ENCODE data around the gene HERC3.

The HERC3 gene

DNA sequence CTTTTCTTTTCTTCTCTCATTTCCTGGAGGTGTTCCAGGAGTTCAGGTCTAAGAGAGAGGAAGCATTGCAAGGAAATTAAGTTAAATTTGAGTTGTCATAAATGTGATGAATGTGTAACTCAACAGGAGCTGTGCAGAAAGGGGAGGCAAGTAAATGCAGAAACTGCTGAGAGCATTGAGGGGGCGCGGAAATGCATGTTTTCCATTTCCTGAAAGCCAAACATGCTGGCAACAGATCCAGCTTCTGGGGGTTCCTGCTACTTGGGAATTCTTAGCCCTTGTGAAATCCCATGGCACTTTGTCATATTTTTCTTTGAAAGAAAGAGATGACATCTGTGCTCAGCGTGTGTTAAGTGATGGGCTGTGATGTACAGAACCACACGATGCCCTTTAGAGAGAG is 139.1 kb downstream of the HERC3 start:
- TF ChIP-seq, protein P1, sequence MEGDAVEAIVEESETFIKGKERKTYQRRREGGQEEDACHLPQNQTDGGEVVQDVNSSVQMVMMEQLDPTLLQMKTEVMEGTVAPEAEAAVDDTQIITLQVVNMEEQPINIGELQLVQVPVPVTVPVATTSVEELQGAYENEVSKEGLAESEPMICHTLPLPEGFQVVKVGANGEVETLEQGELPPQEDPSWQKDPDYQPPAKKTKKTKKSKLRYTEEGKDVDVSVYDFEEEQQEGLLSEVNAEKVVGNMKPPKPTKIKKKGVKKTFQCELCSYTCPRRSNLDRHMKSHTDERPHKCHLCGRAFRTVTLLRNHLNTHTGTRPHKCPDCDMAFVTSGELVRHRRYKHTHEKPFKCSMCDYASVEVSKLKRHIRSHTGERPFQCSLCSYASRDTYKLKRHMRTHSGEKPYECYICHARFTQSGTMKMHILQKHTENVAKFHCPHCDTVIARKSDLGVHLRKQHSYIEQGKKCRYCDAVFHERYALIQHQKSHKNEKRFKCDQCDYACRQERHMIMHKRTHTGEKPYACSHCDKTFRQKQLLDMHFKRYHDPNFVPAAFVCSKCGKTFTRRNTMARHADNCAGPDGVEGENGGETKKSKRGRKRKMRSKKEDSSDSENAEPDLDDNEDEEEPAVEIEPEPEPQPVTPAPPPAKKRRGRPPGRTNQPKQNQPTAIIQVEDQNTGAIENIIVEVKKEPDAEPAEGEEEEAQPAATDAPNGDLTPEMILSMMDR (conservative IDR thresholded peaks at IDR 0.05; ENCODE audit: low read depth) = no peak
- DNase-seq (ENCODE audit: low spot score) = no peak
- ChIA-PET POLR2A (ENCODE audit: low non-redundant PET) (no interaction called here), CTCF (no interaction called here)
- no peak overlapping the region for H3K27ac ChIP-seq

DNA sequence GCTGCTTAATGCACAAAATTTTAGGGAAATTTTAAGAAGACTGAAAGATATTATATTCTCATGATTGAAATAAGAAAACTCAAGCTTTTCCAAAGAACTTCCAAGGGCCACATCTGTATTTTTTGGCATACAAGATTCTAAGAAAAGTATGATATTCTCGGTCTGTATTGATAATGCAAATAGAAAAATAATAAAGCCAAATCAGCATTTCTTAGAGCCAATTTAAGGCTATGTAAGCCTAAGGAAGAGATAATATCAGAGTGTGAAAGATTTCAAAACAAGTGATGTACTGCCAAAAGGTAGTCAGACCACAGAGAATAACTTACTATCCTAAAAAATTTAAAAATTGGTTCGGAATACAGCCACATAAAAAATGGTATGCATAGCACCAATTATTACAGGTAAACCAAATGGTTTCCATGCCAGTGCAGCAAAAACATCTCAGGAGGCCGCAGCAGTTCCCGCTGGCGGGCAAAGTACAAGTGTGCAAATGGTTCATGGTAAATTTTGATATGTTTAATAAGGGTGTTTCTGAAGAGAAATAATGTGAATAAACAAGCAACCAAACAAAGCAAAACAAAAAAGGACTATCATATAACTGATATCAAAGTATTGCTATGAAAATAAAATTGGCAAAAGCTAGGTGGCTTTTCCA is 140.6 kb downstream of the HERC3 start:
- CTCF ChIA-PET = interaction anchor here (0.7 kb wide), 1 partner anchor 84 kb away, joined by 4 read pairs; no protein-coding TSS in a partner anchor
- TF ChIP-seq, protein P1 (conservative IDR thresholded peaks at IDR 0.05; ENCODE audit: low read depth) = no peak
- POLR2A ChIA-PET (ENCODE audit: low non-redundant PET) = no interaction called here
- DNase-seq (ENCODE audit: low spot score) = no peak
- no peak overlapping the region for H3K27ac ChIP-seq

- DNase-seq (ENCODE audit: low spot score) = no peak
- TF ChIP-seq, protein P1 (conservative IDR thresholded peaks at IDR 0.05; ENCODE audit: low read depth) = no peak
- ChIA-PET CTCF (no interaction called here), POLR2A (ENCODE audit: low non-redundant PET) (no interaction called here)
- H3K27ac ChIP-seq = no peak overlapping the region
Measured at GRCh38 chr4:88734403-88734949, 142.2 kb downstream of the HERC3 start.

DNA sequence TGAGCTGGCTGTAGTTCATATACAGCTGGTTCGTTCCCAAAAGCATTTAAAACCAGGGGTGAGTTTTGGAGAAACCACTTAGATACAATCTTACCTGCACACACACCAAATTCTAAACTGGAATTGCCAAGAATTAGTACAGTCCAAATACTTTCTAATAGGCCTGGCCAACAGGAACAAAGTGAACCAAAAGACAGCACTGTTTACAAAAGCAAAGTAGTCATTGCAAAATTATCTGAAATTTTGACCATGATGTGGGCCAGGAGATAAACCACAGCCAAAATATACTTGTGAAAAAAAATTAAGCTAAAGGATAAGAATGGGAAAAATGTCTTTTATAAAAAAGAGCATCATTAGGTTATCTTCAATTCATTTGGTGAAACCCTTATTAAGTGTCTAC is 143.3 kb downstream of the HERC3 start:
- H3K27ac ChIP-seq = no peak overlapping the region
- TF ChIP-seq, protein P1 (conservative IDR thresholded peaks at IDR 0.05; ENCODE audit: low read depth) = no peak
- ChIA-PET POLR2A (ENCODE audit: low non-redundant PET) (no interaction called here), CTCF (interaction anchor here (0.5 kb wide), 1 partner anchor 376 kb away, joined by 4 read pairs; no protein-coding TSS in a partner anchor)
- no peak for DNase-seq (ENCODE audit: low spot score)

DNA sequence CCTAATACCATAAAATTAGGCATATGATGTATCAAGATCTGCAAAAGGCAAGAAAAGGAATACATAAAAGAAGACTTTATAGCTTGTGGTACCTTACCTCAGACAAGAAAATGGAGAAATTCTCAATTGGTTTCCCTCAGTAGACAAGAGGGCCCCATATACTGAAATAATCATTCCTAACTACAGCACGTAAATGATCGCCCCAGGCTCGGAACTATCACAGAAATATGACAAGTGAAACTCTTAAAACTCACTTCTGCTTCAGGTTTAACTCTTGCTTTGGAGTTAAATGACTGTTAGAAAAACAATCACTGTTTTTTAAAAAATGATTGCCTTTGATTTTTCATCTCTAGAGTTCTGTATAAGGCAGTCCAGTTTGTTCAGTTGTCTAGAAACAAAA is 144.0 kb downstream of the HERC3 start:
- TF ChIP-seq, protein P1 (conservative IDR thresholded peaks at IDR 0.05; ENCODE audit: low read depth) = no peak
- no peak for DNase-seq (ENCODE audit: low spot score)
- ChIA-PET CTCF (interaction anchor here (0.7 kb wide), 1 partner anchor 82 kb away, joined by 4 read pairs; no protein-coding TSS in a partner anchor), POLR2A (ENCODE audit: low non-redundant PET) (no interaction called here)
- no peak overlapping the region for H3K27ac ChIP-seq

DNA sequence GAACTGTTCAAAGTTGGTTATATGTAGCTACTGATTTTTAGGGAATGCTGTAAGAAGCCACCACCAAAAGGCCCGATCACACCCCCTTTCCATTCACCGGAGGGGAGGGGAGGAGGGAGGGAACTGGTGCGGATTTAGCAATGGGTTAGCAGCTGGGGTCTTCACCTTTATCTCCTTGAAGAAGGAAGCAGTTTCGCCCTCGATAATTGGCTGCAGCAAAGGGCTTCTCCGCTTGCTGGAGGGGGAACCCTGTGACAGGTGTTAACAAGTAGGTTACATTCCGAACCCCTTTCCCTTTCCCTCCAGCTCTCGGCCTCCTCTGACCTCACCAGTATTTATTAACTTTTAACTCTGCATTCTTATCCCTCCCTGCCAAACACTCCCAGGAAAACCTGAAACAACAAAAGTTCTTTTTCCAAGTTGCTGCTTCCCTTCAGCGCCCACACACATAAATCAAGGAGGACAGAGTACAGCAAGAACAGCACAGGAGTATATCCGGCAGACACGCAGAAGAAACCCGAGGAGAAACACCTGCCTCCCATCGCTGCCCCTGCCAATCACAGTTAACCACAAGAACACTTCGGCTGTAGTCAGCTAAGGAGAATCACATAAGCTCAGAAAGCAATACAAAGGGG is 145.1 kb downstream of the HERC3 start:
- TF ChIP-seq, protein P1 (conservative IDR thresholded peaks at IDR 0.05; ENCODE audit: low read depth) = no peak
- POLR2A ChIA-PET (ENCODE audit: low non-redundant PET) = no interaction called here
- no peak overlapping the region for H3K27ac ChIP-seq
- CTCF ChIA-PET = interaction anchor here (0.6 to 0.7 kb wide), 2 partner anchors 81 to 324 kb away, joined by 3 to 4 read pairs; no protein-coding TSS in a partner anchor
- DNase-seq (ENCODE audit: low spot score) = no peak

All from RWPE1 (cell line).